BE2C (cell line): ENCODE results near the gene ENAH.
"Not testable (repeated sequence)": the region's sequence is repeated elsewhere in the genome, so short reads cannot be mapped to it uniquely, and the experiment has no call there.

ENCODE experiments used
- DNase-seq: peaks from one replicate; pipeline ENCODE4 v3.0.0-alpha.2; 2020
- H3K27me3 ChIP-seq: fragments of 250-450 bp; sonication (Bioruptor Pico); 2 replicates; pipeline ENCODE4 v1.5.1; 2020; ENCODE audit warnings: mild to moderate bottlenecking
- H3K36me3 ChIP-seq: fragments of 250-450 bp; sonication (Bioruptor Pico); 2 replicates; pipeline ENCODE4 v1.5.1; 2020; ENCODE audit warnings: mild to moderate bottlenecking
- H3K4me1 ChIP-seq: fragments of 250-450 bp; sonication (Bioruptor Pico); 2 replicates; pipeline ENCODE4 v1.5.1; 2020
- H3K4me3 ChIP-seq: 2 replicates; pipeline ENCODE4 v1.5.1; 2011; ENCODE audit warnings: low read depth, low read length
- H3K9me3 ChIP-seq: fragments of 250-450 bp; sonication (Bioruptor Pico); 2 replicates; pipeline ENCODE4 v1.5.1; 2020
- CTCF ChIP-seq: IDR thresholded peaks from 2 replicates; pipeline ENCODE4 v1.5.1; 2012; ENCODE audit warnings: mild to moderate bottlenecking, low read depth, low read length

The ENAH gene

GRCh38 chr1:225644666-225645065 lies 8.3 kb downstream of the ENAH start:
- H3K9me3 ChIP-seq = no peaks in the 10 kb centered on the region
- no peak for DNase-seq
- no peak overlapping the region for H3K4me3 ChIP-seq

GRCh38 chr1:225642177-225642576 lies 10.7 kb downstream of the ENAH start:
- no peaks in the 10 kb centered on the region for H3K4me1 ChIP-seq
- H3K27me3 ChIP-seq = no peaks in the 10 kb centered on the region
- no peak overlapping the region for H3K4me3 ChIP-seq
- H3K9me3 ChIP-seq = no peaks in the 10 kb centered on the region
- TF ChIP-seq CTCF = no peak
- DNase-seq = no peak
- peaks cover 13% of the 10 kb centered on the region for H3K36me3 ChIP-seq

More at GRCh38 chr1:225644666-225645065, 8.3 kb downstream of the ENAH start:
- Histone ChIP-seq H3K36me3 (peaks cover 2% of the 10 kb centered on the region), H3K4me1 (no peaks in the 10 kb centered on the region), H3K27me3 (no peaks in the 10 kb centered on the region)
- TF ChIP-seq CTCF = no peak

GRCh38 chr1:225638853-225639252 lies 14.1 kb downstream of the ENAH start:
- TF ChIP-seq CTCF = no peak
- Histone ChIP-seq H3K4me1 (no peaks in the 10 kb centered on the region), H3K9me3 (no peaks in the 10 kb centered on the region), H3K36me3 (peaks cover 13% of the 10 kb centered on the region), H3K4me3 (no peak overlapping the region), H3K27me3 (no peaks in the 10 kb centered on the region)
- DNase-seq = no peak

GRCh38 chr1:225637651-225638199 lies 15.2 kb downstream of the ENAH start:
- H3K9me3 ChIP-seq = no peaks in the 10 kb centered on the region
- no peak for TF ChIP-seq CTCF

GRCh38 chr1:225636992-225637391 lies 15.9 kb downstream of the ENAH start:
- H3K4me1 ChIP-seq, H3K27me3 ChIP-seq, H3K9me3 ChIP-seq, DNase-seq, H3K4me3 ChIP-seq: not testable (repeated sequence)
- peaks cover 10% of the 10 kb centered on the region for H3K36me3 ChIP-seq

More at GRCh38 chr1:225637651-225638199, 15.2 kb downstream of the ENAH start:
- no peak for DNase-seq
- no peaks in the 10 kb centered on the region for H3K27me3 ChIP-seq
- peaks cover 13% of the 10 kb centered on the region for H3K36me3 ChIP-seq
- no peak overlapping the region for H3K4me3 ChIP-seq
- no peaks in the 10 kb centered on the region for H3K4me1 ChIP-seq

GRCh38 chr1:225635649-225636048 lies 17.3 kb downstream of the ENAH start:
- no peaks in the 10 kb centered on the region for H3K4me1 ChIP-seq
- H3K27me3 ChIP-seq = no peaks in the 10 kb centered on the region
- TF ChIP-seq CTCF = no peak
- H3K9me3 ChIP-seq = no peaks in the 10 kb centered on the region
- peaks cover 10% of the 10 kb centered on the region for H3K36me3 ChIP-seq
- H3K4me3 ChIP-seq = no peak overlapping the region
- DNase-seq = no peak

GRCh38 chr1:225632836-225633235 lies 20.1 kb downstream of the ENAH start:
- not testable (repeated sequence) for H3K4me3 ChIP-seq, H3K4me1 ChIP-seq, H3K27me3 ChIP-seq, H3K36me3 ChIP-seq, DNase-seq, H3K9me3 ChIP-seq
